Keratinocyte (primary cell): ENCODE data around the gene PHF14.

ENCODE experiments used
- CTCF ChIP-seq, 3 experiments: IDR thresholded peaks in 1 of 3; conservative IDR thresholded peaks in 1 of 3; optimal IDR thresholded peaks in 1 of 3; 2 replicates in 2 of 3; 3 replicates in 1 of 3; pipeline versions ENCODE3 to v1.5.1; 2011; ENCODE audit warnings: low read length in 3 of 3, mild to moderate bottlenecking in 3 of 3, moderate library complexity in 2 of 3, control low read depth in 1 of 3, inconsistent platforms in 1 of 3; ENCODE audit not compliant: insufficient read depth in 2 of 3; ENCODE audit errors: extremely low read depth in 1 of 3
- EZH2 ChIP-seq: IDR thresholded peaks from one replicate; pipeline ENCODE4 v1.6.1; 2012; ENCODE audit warnings: inconsistent platforms, mild to moderate bottlenecking, low read length, moderate library complexity

- TF ChIP-seq CTCF (optimal IDR thresholded peaks at IDR 0.05 in 1 of 3, IDR thresholded peaks at IDR 0.05 in 1 of 3, conservative IDR thresholded peaks at IDR 0.05 in 1 of 3; ENCODE audit: extremely low read depth in 1 of 3, insufficient read depth in 2 of 3, low read length in 3 of 3) (no peak), EZH2 (no peak)
Observed at GRCh38 chr7:11062110-11062509, 88.4 kb downstream of the PHF14 start.
